Measurements from ENCODE around the gene PYGB. TPM values are rescaled to one million over a fixed set of nuclear protein-coding genes. Genes with fewer than 3 reads are reported as not detected.
A peak's percentile ranks its signal among the peaks of the same experiment; 100 is the strongest.

PYGB gene
- total and polyA plus RNA-seq, 4 experiments from 2014 or later, result 28.3 to 35.6 (median 34.2) TPM

- H3K36me3 ChIP-seq (ENCODE audit: insufficient read depth, low read length), result peaks cover 34% of the 10 kb centered on the region
- intact Hi-C loops (cut with micrococcal nuclease), result no loop called here
- CTCF ChIA-PET (ENCODE audit: partially characterized antibody), result interaction anchor here (1.2 kb wide), 2 partner anchors 16 to 120 kb away, joined by 3 to 5 read pairs; no protein-coding TSS in a partner anchor
- no peak overlapping the region for H3K4me3 ChIP-seq (ENCODE audit: low read length in 2 of 2)
- H3K27me3 ChIP-seq (ENCODE audit: insufficient read depth, low read length), result no peaks in the 10 kb centered on the region
- peak overlapping the region in 2 of 7 donors; percentile 36 to 69 for H3K27ac Mint-ChIP-seq
- no peaks in the 10 kb centered on the region for H3K27me3 Mint-ChIP-seq
- H3K27ac ChIP-seq (ENCODE audit: low read depth, low read length), result no peak overlapping the region
- H3K4me1 ChIP-seq (ENCODE audit: insufficient read depth, low read length), result no peaks in the 10 kb centered on the region
- H3K4me1 Mint-ChIP-seq, result peaks cover 0 to 3% (median 2%) of the 10 kb centered on the region in 4 donors
- POLR2A ChIA-PET (ENCODE audit: partially characterized antibody), result no interaction called here
- H3K9me3 ChIP-seq (ENCODE audit: control insufficient read depth in 1 of 2, low read length in 2 of 2), result no peaks in the 10 kb centered on the region
- H3K9me3 Mint-ChIP-seq, result no peaks in the 10 kb centered on the region
- no peak for DNase-seq
- H3K36me3 Mint-ChIP-seq, result peaks cover 9 to 60% of the 10 kb centered on the region in 2 donors
- no peak overlapping the region for H3K4me3 Mint-ChIP-seq
These were observed 31.5 kb downstream of the PYGB start for GRCh38 chr20:25279403-25279802.

- peaks cover 27% of the 10 kb centered on the region for H3K36me3 ChIP-seq (ENCODE audit: insufficient read depth, low read length)
- no peak overlapping the region for H3K4me3 ChIP-seq (ENCODE audit: low read length in 2 of 2)
- POLR2A ChIA-PET (ENCODE audit: partially characterized antibody), result no interaction called here
- Mint-ChIP-seq H3K27me3 (no peaks in the 10 kb centered on the region), H3K4me1 (peaks cover 0 to 3% (median 2%) of the 10 kb centered on the region in 4 donors), H3K4me3 (no peak overlapping the region), H3K36me3 (peaks cover 10 to 60% of the 10 kb centered on the region in 2 donors), H3K27ac (peak overlapping the region in 1 of 7 donors; percentile 57), H3K9me3 (no peaks in the 10 kb centered on the region)
- H3K9me3 ChIP-seq (ENCODE audit: control insufficient read depth in 1 of 2, low read length in 2 of 2), result no peaks in the 10 kb centered on the region
- no peaks in the 10 kb centered on the region for H3K27me3 ChIP-seq (ENCODE audit: insufficient read depth, low read length)
- intact Hi-C loops (cut with micrococcal nuclease), result no loop called here
- H3K4me1 ChIP-seq (ENCODE audit: insufficient read depth, low read length), result no peaks in the 10 kb centered on the region
- no peak overlapping the region for H3K27ac ChIP-seq (ENCODE audit: low read depth, low read length)
- CTCF ChIA-PET (ENCODE audit: partially characterized antibody), result no interaction called here
- no peak for DNase-seq
These were observed 32.2 kb downstream of the PYGB start for GRCh38 chr20:25280051-25280573.

- ChIA-PET CTCF (ENCODE audit: partially characterized antibody) (no interaction called here), POLR2A (ENCODE audit: partially characterized antibody) (no interaction called here)
- Histone ChIP-seq H3K27ac (ENCODE audit: low read depth, low read length) (no peak overlapping the region), H3K9me3 (ENCODE audit: control insufficient read depth in 1 of 2, low read length in 2 of 2) (no peaks in the 10 kb centered on the region), H3K36me3 (ENCODE audit: insufficient read depth, low read length) (peaks cover 33% of the 10 kb centered on the region), H3K4me3 (ENCODE audit: low read length in 2 of 2) (no peak overlapping the region), H3K4me1 (ENCODE audit: insufficient read depth, low read length) (no peaks in the 10 kb centered on the region), H3K27me3 (ENCODE audit: insufficient read depth, low read length) (no peaks in the 10 kb centered on the region)
- peak in 1 of 5 donors; percentile 30 for DNase-seq
- no peaks in the 10 kb centered on the region for H3K9me3 Mint-ChIP-seq
- H3K36me3 Mint-ChIP-seq, result peaks cover 12 to 60% of the 10 kb centered on the region in 2 donors
- intact Hi-C loops (cut with micrococcal nuclease), result no loop called here
- no peak overlapping the region for H3K27ac Mint-ChIP-seq
- no peak overlapping the region for H3K4me3 Mint-ChIP-seq
- H3K4me1 Mint-ChIP-seq, result peaks cover 0 to 3% (median 2%) of the 10 kb centered on the region in 4 donors
- H3K27me3 Mint-ChIP-seq, result no peaks in the 10 kb centered on the region
These were observed 33.0 kb downstream of the PYGB start for GRCh38 chr20:25280574-25281535.

- Mint-ChIP-seq H3K9me3 (no peaks in the 10 kb centered on the region), H3K4me1 (peaks cover 0 to 3% (median 2%) of the 10 kb centered on the region in 4 donors), H3K36me3 (peaks cover 17 to 61% of the 10 kb centered on the region in 2 donors), H3K27me3 (no peaks in the 10 kb centered on the region), H3K4me3 (no peak overlapping the region), H3K27ac (peak overlapping the region in 1 of 7 donors; percentile 57)
- intact Hi-C loops (cut with micrococcal nuclease), result no loop called here
- no peak for DNase-seq
- no peak overlapping the region for H3K27ac ChIP-seq (ENCODE audit: low read depth, low read length)
- ChIA-PET CTCF (ENCODE audit: partially characterized antibody) (no interaction called here), POLR2A (ENCODE audit: partially characterized antibody) (no interaction called here)
- H3K4me1 ChIP-seq (ENCODE audit: insufficient read depth, low read length), result no peaks in the 10 kb centered on the region
- no peak overlapping the region for H3K4me3 ChIP-seq (ENCODE audit: low read length in 2 of 2)
- peaks cover 33% of the 10 kb centered on the region for H3K36me3 ChIP-seq (ENCODE audit: insufficient read depth, low read length)
- H3K27me3 ChIP-seq (ENCODE audit: insufficient read depth, low read length), result no peaks in the 10 kb centered on the region
- H3K9me3 ChIP-seq (ENCODE audit: control insufficient read depth in 1 of 2, low read length in 2 of 2), result no peaks in the 10 kb centered on the region
These were observed 33.7 kb downstream of the PYGB start for GRCh38 chr20:25281541-25281991.

- ChIA-PET CTCF (ENCODE audit: partially characterized antibody) (no interaction called here), POLR2A (ENCODE audit: partially characterized antibody) (no interaction called here)
- no peaks in the 10 kb centered on the region for H3K9me3 Mint-ChIP-seq
- no peak overlapping the region for H3K4me3 ChIP-seq (ENCODE audit: low read length in 2 of 2)
- peaks cover 26% of the 10 kb centered on the region for H3K36me3 ChIP-seq (ENCODE audit: insufficient read depth, low read length)
- peak in 1 of 5 donors; percentile 25 for DNase-seq
- H3K27ac ChIP-seq (ENCODE audit: low read depth, low read length), result no peak overlapping the region
- peak overlapping the region in 4 of 7 donors; percentile 5 to 81 (median 58) for H3K27ac Mint-ChIP-seq
- no peaks in the 10 kb centered on the region for H3K4me1 ChIP-seq (ENCODE audit: insufficient read depth, low read length)
- intact Hi-C loops (cut with micrococcal nuclease), result no loop called here
- no peaks in the 10 kb centered on the region for H3K27me3 Mint-ChIP-seq
- peaks cover 0 to 3% (median 2%) of the 10 kb centered on the region in 4 donors for H3K4me1 Mint-ChIP-seq
- H3K27me3 ChIP-seq (ENCODE audit: insufficient read depth, low read length), result no peaks in the 10 kb centered on the region
- no peaks in the 10 kb centered on the region for H3K9me3 ChIP-seq (ENCODE audit: control insufficient read depth in 1 of 2, low read length in 2 of 2)
- H3K4me3 Mint-ChIP-seq, result peak overlapping the region in 1 of 8 donors; percentile 15
- H3K36me3 Mint-ChIP-seq, result peaks cover 17 to 61% of the 10 kb centered on the region in 2 donors
These were observed 34.3 kb downstream of the PYGB start for GRCh38 chr20:25282034-25282781.

- Mint-ChIP-seq H3K4me3 (no peak overlapping the region), H3K4me1 (peaks cover 0 to 3% (median 2%) of the 10 kb centered on the region in 4 donors), H3K36me3 (peaks cover 17 to 55% of the 10 kb centered on the region in 2 donors), H3K27ac (peak overlapping the region in 4 of 7 donors; percentile 5 to 81 (median 68)), H3K27me3 (no peaks in the 10 kb centered on the region), H3K9me3 (no peaks in the 10 kb centered on the region)
- Histone ChIP-seq H3K9me3 (ENCODE audit: control insufficient read depth in 1 of 2, low read length in 2 of 2) (no peaks in the 10 kb centered on the region), H3K27ac (ENCODE audit: low read depth, low read length) (no peak overlapping the region), H3K27me3 (ENCODE audit: insufficient read depth, low read length) (no peaks in the 10 kb centered on the region), H3K4me3 (ENCODE audit: low read length in 2 of 2) (no peak overlapping the region), H3K36me3 (ENCODE audit: insufficient read depth, low read length) (peaks cover 26% of the 10 kb centered on the region), H3K4me1 (ENCODE audit: insufficient read depth, low read length) (no peaks in the 10 kb centered on the region)
- POLR2A ChIA-PET (ENCODE audit: partially characterized antibody), result no interaction called here
- CTCF ChIA-PET (ENCODE audit: partially characterized antibody), result no interaction called here
- intact Hi-C loops (cut with micrococcal nuclease), result no loop called here
- DNase-seq, result peak in 1 of 5 donors; percentile 8
These were observed 34.9 kb downstream of the PYGB start for GRCh38 chr20:25282796-25283195.

All from CD4-positive, alpha-beta memory T cell (primary cell).